Epithelial cell of esophagus (primary cell): ENCODE results near the gene ARAP2.
A peak's percentile ranks its signal among the peaks of the same experiment; 100 is the strongest.

Experiments
- DNase-seq: peaks from one replicate; pipeline ENCODE4 v3.0.0; 2010; ENCODE audit warnings: low read depth
- H3K4me3 ChIP-seq: 2 replicates; pipeline ENCODE4 v1.5.1; 2011; ENCODE audit warnings: mild to moderate bottlenecking, low read length, control low read depth
- CTCF ChIP-seq: IDR thresholded peaks from 2 replicates; pipeline ENCODE4 v1.5.1; 2011; ENCODE audit warnings: low read depth, mild to moderate bottlenecking, low read length, control low read depth, inconsistent platforms; ENCODE audit not compliant: insufficient read depth; ENCODE audit errors: missing control alignments

Gene ARAP2

GRCh38 chr4:36233567-36234266 is 10.6 kb downstream of the ARAP2 start:
- H3K4me3 ChIP-seq, result no peak overlapping the region
- TF ChIP-seq CTCF, result no peak

GRCh38 chr4:36230534-36230933 is 13.8 kb downstream of the ARAP2 start:
- DNase-seq, result peak; percentile 30
- H3K4me3 ChIP-seq, result no peak overlapping the region
- TF ChIP-seq CTCF, result no peak

More at GRCh38 chr4:36233567-36234266, 10.6 kb downstream of the ARAP2 start:
- DNase-seq, result no peak

- TF ChIP-seq CTCF, result no peak
- no peak overlapping the region for H3K4me3 ChIP-seq
- no peak for DNase-seq
Measured at GRCh38 chr4:36227913-36228312, 16.4 kb downstream of the ARAP2 start.

GRCh38 chr4:36226430-36227227 is 17.7 kb downstream of the ARAP2 start:
- TF ChIP-seq CTCF, result no peak

GRCh38 chr4:36224972-36225903 is 19.1 kb downstream of the ARAP2 start:
- H3K4me3 ChIP-seq, result no peak overlapping the region
- no peak for TF ChIP-seq CTCF
- DNase-seq, result no peak

More at GRCh38 chr4:36226430-36227227, 17.7 kb downstream of the ARAP2 start:
- DNase-seq, result no peak
- no peak overlapping the region for H3K4me3 ChIP-seq

GRCh38 chr4:36222702-36223101 is 21.6 kb downstream of the ARAP2 start:
- no peak overlapping the region for H3K4me3 ChIP-seq
- peak; percentile 26 for DNase-seq
- no peak for TF ChIP-seq CTCF
